GM21381 (cell line): ENCODE data around the gene MRTFB.

Experiments used
- ATAC-seq: cut with Tn5 transposase; IDR thresholded peaks from one replicate; pipeline ENCODE4 v1.9.1; 2021; ENCODE audit warnings: mild to moderate bottlenecking, moderate library complexity; ENCODE audit not compliant: unreplicated experiment

MRTFB gene

GRCh38 chr16:14219983-14220382 lies 148.9 kb downstream of the MRTFB start:
- ATAC-seq: no peak

- no peak for ATAC-seq
Measured at GRCh38 chr16:14223632-14224031, 152.5 kb downstream of the MRTFB start.

GRCh38 chr16:14225457-14225856 lies 154.3 kb downstream of the MRTFB start:
- ATAC-seq: no peak

GRCh38 chr16:14232106-14232864 lies 161.2 kb downstream of the MRTFB start:
- no peak for ATAC-seq

- no peak for ATAC-seq
Measured at GRCh38 chr16:14236401-14236800, 165.3 kb downstream of the MRTFB start.

GRCh38 chr16:14238756-14239155 lies 167.6 kb downstream of the MRTFB start:
- ATAC-seq: no peak

- no peak for ATAC-seq
Measured at GRCh38 chr16:14239791-14240190, 168.7 kb downstream of the MRTFB start.

GRCh38 chr16:14240219-14240843 lies 169.2 kb downstream of the MRTFB start:
- ATAC-seq: no peak

- no peak for ATAC-seq
Measured at GRCh38 chr16:14240964-14241363, 169.8 kb downstream of the MRTFB start.

GRCh38 chr16:14241631-14242030 lies 170.5 kb downstream of the MRTFB start:
- ATAC-seq: no peak

GRCh38 chr16:14242769-14243168 lies 171.7 kb downstream of the MRTFB start:
- no peak for ATAC-seq

GRCh38 chr16:14244196-14245010 lies 173.3 kb downstream of the MRTFB start:
- no peak for ATAC-seq

- ATAC-seq: no peak
Measured at GRCh38 chr16:14248791-14249190, 177.7 kb downstream of the MRTFB start.

GRCh38 chr16:14249291-14250032 lies 178.3 kb downstream of the MRTFB start:
- no peak for ATAC-seq

GRCh38 chr16:14251419-14251818 lies 180.3 kb downstream of the MRTFB start:
- ATAC-seq: no peak

- no peak for ATAC-seq
Measured at GRCh38 chr16:14252860-14253259, 181.7 kb downstream of the MRTFB start.

GRCh38 chr16:14263011-14263410 lies 191.9 kb downstream of the MRTFB start:
- ATAC-seq: no peak

GRCh38 chr16:14263769-14264168 lies 192.7 kb downstream of the MRTFB start:
- ATAC-seq: no peak

GRCh38 chr16:14264327-14264943 lies 193.3 kb downstream of the MRTFB start:
- no peak for ATAC-seq

- ATAC-seq: no peak
Measured at GRCh38 chr16:14268073-14268472, 197.0 kb downstream of the MRTFB start.

- ATAC-seq: no peak
Measured at GRCh38 chr16:14275934-14276333, 204.8 kb downstream of the MRTFB start.
